H4 (cell line): ENCODE data around the gene PKHD1. TPM values are rescaled to one million over a fixed set of nuclear protein-coding genes. Genes with fewer than 3 reads are reported as not detected.

Experiments
- DNase-seq: peaks from one replicate; pipeline ENCODE4 v3.0.0-alpha.2; 2015; ENCODE audit warnings: low spot score
- total RNA-seq: library from RNA; depleted of rRNA; stranded (reverse); fragments of >200 nt; shearing (Covaris generic); gene quantifications from 2 replicates; pipeline ENCODE4 v1.2.3, GENCODE V29; 2014

Gene PKHD1
- total RNA-seq, 1 experiment from 2014 or later: not detected

- no peak for DNase-seq
These were observed 295.0 kb downstream of the PKHD1 start for GRCh38 chr6:51792273-51793030.

GRCh38 chr6:51790946-51791345 is 296.5 kb downstream of the PKHD1 start:
- DNase-seq: no peak

GRCh38 chr6:51788121-51788520 is 299.3 kb downstream of the PKHD1 start:
- DNase-seq: no peak

- no peak for DNase-seq
These were observed 308.7 kb downstream of the PKHD1 start for GRCh38 chr6:51778666-51779065.

GRCh38 chr6:51777618-51778017 is 309.8 kb downstream of the PKHD1 start:
- no peak for DNase-seq

GRCh38 chr6:51775942-51776860 is 311.2 kb downstream of the PKHD1 start:
- no peak for DNase-seq

GRCh38 chr6:51768087-51768486 is 319.3 kb downstream of the PKHD1 start:
- no peak for DNase-seq

- no peak for DNase-seq
These were observed 322.2 kb downstream of the PKHD1 start for GRCh38 chr6:51765230-51765629.

GRCh38 chr6:51753635-51754034 is 333.8 kb downstream of the PKHD1 start:
- DNase-seq: peak; percentile 11

- DNase-seq: no peak
These were observed 343.4 kb downstream of the PKHD1 start for GRCh38 chr6:51743999-51744398.

- no peak for DNase-seq
These were observed 346.8 kb downstream of the PKHD1 start for GRCh38 chr6:51740658-51741057.

GRCh38 chr6:51738614-51739013 is 348.8 kb downstream of the PKHD1 start:
- DNase-seq: no peak

- DNase-seq: no peak
These were observed 349.6 kb downstream of the PKHD1 start for GRCh38 chr6:51737580-51738360.

GRCh38 chr6:51725155-51725554 is 362.3 kb downstream of the PKHD1 start:
- no peak for DNase-seq

GRCh38 chr6:51720327-51720726 is 367.1 kb downstream of the PKHD1 start:
- no peak for DNase-seq

GRCh38 chr6:51719297-51719696 is 368.1 kb downstream of the PKHD1 start:
- DNase-seq: no peak

GRCh38 chr6:51718533-51718932 is 368.9 kb downstream of the PKHD1 start:
- DNase-seq: no peak

- DNase-seq: no peak
These were observed 369.9 kb downstream of the PKHD1 start for GRCh38 chr6:51717477-51717876.

- DNase-seq: no peak
These were observed 375.5 kb downstream of the PKHD1 start for GRCh38 chr6:51711876-51712275.

GRCh38 chr6:51706086-51706485 is 381.3 kb downstream of the PKHD1 start:
- DNase-seq: no peak

- DNase-seq: no peak
These were observed 382.4 kb downstream of the PKHD1 start for GRCh38 chr6:51704932-51705540.

GRCh38 chr6:51702851-51703250 is 384.6 kb downstream of the PKHD1 start:
- no peak for DNase-seq
